CD4-positive, alpha-beta T cell treated with Interleukin-2 at 100 ng/mL for 4 hours (primary cell): ENCODE measurements around the gene HINT2.

Experiments
- DNase-seq: peaks from one replicate; pipeline ENCODE4 v3.0.0-alpha.2; 2020; ENCODE audit warnings: low spot score

Gene HINT2

DNA sequence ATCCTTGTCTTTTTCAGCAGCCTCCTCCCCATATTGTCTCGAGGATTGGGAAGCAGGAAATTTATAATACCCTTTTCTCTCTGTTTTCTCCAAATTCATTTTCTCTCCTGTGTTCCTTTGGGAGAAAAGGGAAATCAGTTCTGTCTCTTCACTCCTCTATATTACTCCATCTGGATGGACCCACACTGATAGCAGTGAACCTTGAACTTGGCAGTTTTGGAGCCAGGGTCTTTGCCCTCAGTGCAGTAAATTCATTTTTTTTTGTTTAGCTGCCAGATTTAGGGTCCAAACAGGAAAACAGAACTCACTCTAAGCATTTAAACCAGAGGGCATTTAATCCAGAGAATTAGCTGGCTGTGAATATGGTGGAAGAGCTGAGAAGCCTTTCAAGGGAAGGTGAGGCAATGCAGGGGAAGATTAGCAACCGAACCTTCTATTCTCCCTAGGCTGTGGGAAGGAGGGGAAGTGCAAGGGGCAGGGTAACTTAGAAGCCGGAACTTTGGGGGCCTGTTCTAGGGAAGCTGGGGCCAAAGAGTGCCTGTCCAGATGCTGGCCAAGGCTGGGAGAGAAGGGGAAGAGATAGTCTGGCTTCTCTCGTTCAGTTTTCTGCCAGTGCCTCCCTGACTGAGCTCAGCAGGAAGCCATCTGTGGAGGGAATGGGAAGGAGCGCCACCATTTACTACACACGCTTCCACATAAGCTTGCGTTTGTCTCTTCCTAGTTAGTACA, 39.8 kb downstream of the HINT2 start:
- no peak for DNase-seq

DNA sequence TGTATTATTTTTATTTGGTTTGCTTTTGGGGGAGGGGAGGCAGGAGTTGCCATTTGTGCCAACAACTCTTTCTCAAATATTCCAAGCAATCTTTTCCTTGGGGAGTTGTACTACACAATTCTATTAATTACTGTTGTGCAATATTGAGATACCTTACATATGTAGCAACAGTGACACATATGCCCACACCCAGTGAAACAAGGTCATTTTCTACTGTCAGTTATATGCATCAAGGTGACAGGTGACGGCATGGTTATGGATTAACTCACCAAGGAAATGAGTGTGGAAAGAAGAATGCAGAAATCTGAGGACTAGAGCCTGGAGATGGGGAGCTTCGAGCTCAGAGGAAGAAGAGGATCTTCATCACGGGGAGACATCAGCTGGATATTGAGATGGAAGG, 42.9 kb downstream of the HINT2 start:
- DNase-seq: no peak

DNA sequence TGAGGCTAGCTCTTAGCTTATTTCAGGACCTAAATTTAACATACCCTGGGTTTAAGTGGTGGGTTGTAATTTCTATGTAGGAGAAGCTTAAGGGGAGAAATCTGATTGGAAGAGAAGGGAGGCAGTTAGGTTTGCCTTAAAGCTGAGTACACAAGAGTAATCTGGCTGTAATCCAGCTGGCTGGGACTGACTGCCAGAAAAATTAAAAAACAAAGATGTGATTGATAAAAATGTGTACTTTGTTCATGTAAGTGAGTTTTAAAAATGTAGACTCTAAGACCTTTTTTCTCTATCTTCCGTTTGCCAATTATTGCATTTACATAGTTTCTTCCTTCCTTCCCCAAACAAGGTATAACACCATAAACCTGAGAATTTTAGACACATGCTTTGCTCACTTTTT, 43.3 kb downstream of the HINT2 start:
- no peak for DNase-seq

DNA sequence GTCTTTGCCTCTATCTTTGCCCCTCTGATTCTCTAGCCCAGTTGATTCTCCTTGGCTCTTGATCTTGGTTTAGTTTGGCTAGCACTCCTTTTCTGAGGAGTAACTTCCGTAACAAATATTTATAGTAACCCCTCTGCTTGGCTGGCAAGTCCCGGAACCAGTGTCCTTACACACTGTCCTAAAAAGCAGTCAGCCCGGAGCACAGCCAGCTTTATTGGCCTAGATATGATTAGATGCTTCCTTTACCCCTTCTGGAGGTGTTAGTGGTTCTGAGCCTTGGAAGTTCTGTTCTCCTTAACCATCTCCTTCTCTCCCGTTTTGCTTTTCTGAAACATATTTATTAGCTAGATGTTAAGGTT, 43.8 kb downstream of the HINT2 start:
- DNase-seq: no peak

DNA sequence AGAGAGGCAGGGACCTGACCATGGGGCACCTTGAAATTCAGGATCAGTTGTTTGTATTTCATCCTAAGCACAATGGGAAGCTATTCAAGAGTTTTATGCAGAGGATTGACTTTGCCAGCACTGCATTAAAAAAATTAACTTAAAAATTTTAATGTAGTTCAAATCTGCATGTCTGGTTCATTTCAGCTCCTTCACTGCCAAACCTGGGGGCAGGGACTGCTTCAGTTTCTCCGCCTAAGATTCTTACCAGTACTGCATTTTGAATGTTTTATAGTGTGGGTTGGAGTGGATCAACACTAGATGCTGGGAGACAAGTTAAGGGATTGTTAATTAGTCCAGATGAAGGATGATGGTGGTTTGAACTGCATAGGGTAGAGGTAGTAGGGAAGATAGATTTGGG, 45.1 kb downstream of the HINT2 start:
- DNase-seq: no peak

DNA sequence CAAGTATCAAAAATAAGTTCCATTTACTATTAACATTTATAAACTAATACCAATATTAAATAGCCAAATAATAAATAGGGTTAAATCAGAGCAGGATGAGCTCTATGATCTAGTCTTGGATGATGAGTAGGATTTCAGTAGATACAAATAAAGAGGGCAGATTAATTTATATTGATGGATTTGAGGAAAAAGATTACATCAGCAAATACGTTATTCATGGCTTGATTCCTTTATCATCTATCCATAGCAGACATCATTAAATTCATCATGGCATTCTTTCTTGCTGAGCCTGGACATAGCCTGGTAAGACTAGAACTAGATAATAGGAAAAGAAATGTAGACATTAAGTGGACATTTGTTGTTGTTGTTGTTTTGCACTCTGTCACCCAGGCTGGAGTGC, 47.4 kb downstream of the HINT2 start:
- DNase-seq: no peak

DNA sequence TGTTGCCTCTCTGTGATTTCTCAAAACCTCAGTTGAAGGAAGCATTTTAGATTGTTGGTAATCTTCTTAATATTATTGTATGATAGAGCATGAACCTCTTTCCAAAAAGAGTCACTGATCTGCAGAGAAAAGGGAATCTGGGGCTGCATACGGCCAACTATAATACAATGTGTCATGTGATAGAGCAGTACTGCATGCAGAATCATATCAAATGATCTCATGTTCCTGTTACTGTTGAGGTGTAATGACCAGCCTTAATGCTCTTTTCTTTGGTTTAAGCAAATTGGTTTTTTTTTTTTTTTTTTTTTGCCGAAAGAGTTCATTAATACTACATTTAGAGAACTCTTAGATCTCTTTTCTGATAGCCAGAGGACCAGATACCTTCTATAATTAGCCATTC, 47.8 kb downstream of the HINT2 start:
- DNase-seq: no peak

DNA sequence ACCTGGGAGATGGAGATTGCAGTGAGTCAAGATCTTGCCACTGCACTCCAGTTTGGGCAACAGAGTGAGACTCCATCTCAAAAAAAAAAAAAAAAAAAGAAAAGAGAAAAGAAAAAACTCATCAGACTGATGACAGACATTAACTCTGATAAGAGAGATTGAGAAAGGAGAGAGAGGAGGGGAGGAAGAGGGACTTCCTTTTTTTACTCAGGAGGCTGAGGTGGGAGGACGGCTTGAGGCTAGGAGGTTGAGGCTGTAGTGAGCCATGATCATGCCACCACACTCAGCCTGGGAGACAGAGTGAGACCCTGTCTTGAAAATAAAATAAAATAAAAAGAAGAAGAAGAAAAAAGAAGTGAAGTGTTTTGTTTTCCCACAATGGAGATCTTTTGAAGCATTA, 51.0 kb downstream of the HINT2 start:
- DNase-seq: no peak

DNA sequence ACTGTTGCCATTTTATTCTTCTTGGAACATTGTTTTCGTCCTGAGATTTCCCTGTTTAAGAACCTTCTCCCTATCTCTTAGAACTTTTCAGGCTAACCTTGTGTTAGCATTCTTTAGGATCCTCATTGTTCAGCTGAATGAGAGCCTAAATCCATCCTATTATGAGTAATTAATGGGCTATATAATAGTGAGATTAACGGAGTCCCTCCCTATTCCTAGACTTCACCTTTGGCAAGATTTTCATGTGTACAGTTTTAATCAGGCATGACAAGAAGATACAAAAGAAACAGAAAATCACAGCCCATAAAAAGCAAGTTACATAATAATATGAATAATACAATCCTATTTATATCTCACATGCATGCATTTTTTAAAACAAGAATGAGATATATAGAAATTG, 51.7 kb downstream of the HINT2 start:
- no peak for DNase-seq
